Measurements from ENCODE around the gene ZNF473.

DNA sequence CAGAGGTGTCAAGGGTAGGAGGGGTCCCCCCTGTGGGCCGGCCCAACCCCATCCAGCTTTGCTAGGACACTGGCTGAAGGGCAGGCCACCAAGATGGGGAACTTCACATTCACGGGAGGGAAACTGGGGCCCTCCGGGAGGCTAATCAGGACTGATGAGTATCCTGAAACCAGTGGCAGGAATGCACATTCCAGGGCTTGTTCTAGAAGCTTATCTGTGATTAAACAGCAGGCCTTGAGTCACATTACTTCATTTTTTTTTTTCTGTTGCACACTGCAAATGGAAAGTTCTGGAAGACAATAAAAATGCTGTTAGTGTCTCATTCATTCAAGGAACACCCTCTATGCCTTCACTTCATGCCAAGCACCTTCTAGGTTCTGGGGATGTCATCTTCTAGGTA, 49.3 kb upstream of the ZNF473 start:
- TF ChIP-seq EZH2 (IDR thresholded peaks at IDR 0.05; ENCODE audit: insufficient read depth, poor library complexity, severe bottlenecking) (no peak), EZH2phosphoT487 (IDR thresholded peaks at IDR 0.05; ENCODE audit: insufficient read depth, low read depth) (no peak)
